Activated CD4-positive, alpha-beta T cell treated with anti-CD3 and anti-CD28 coated beads, Interleukin-2, amount 10 ng/mL, durations not matched to agents 24 days and 14 days (primary cell): ENCODE results near the gene PRIM2. TPM values are rescaled to one million over a fixed set of nuclear protein-coding genes. Genes with fewer than 3 reads are reported as not detected.
"Not testable (repeated sequence)": the region's sequence is repeated elsewhere in the genome, so short reads cannot be mapped to it uniquely, and the experiment has no call there.

ENCODE experiments used
- DNase-seq: peaks from one replicate; pipeline ENCODE4 v3.0.0; 2022
- H3K27ac Mint-ChIP-seq: one replicate; pipeline ENCODE4 v1.8.0; 2022; ENCODE audit warnings: mild to moderate bottlenecking, mixed read lengths
- H3K27me3 Mint-ChIP-seq: one replicate; pipeline ENCODE4 v1.8.0; 2022; ENCODE audit warnings: mixed read lengths
- H3K36me3 Mint-ChIP-seq: one replicate; pipeline ENCODE4 v1.8.0; 2022; ENCODE audit warnings: low read depth, mild to moderate bottlenecking, mixed read lengths
- H3K4me1 Mint-ChIP-seq: one replicate; pipeline ENCODE4 v1.8.0; 2021; ENCODE audit warnings: mixed read lengths
- H3K4me3 Mint-ChIP-seq: one replicate; pipeline ENCODE4 v1.8.0; 2022; ENCODE audit warnings: mild to moderate bottlenecking, moderate library complexity, mixed read lengths
- H3K9me3 Mint-ChIP-seq: one replicate; pipeline ENCODE4 v1.8.0; 2021; ENCODE audit warnings: mixed read lengths
- intact Hi-C: fragments of 100-400 bp; cut with micrococcal nuclease; formaldehyde crosslinking; loops from one replicate; pipeline ENCODE4 v1.15.1; 2023
- total RNA-seq: library from RNA; stranded (reverse); gene quantifications from 2 replicates; pipeline ENCODE4 v1.2.3, GENCODE V29; 2022

Gene PRIM2
- total RNA-seq, 1 donor from 2014 or later, result 41.3 TPM

DNA sequence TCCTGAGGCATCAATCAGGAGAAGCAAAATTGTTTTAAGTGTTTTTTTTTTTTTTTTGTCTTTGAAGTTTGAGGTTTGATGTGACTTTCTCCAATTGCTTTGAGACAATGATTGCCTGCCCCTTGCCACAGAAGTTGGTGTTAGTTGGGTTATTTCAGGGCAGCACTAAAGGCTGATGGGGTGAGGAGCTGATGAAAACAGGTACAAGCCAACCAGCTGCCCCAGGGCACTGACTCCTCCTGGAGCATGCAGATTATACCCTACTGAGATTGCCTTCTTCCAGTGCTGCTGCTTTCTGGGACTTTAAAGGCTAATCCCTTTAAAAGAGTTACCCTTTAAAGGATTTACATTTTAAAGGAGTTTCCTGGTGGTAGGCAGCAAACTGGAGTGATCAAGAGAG lies 172.5 kb downstream of the PRIM2 start:
- H3K9me3 Mint-ChIP-seq, H3K36me3 Mint-ChIP-seq, H3K27ac Mint-ChIP-seq, H3K4me3 Mint-ChIP-seq, H3K4me1 Mint-ChIP-seq, DNase-seq, H3K27me3 Mint-ChIP-seq, intact Hi-C loops: not testable (repeated sequence)

DNA sequence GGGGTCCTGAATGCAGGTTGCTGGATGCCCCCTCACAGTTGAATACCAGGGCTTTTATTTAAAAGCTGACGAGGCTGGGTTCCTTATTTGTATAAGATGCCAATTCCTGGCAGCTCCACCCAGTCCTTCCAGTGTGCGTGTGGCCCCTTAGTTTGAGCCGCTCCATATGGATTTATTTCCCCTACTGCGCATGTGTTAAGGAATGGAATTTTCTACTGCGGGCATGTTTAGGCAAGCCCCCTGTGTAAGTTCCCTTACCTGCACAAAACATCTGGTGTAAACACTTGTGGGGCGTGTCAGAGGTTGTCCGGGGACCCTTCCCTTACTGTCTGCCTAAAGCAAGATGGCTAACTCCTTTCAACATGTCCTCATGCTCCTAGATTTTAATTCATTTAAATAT lies 174.4 kb downstream of the PRIM2 start:
- H3K27ac Mint-ChIP-seq, H3K9me3 Mint-ChIP-seq, DNase-seq, H3K4me3 Mint-ChIP-seq, H3K36me3 Mint-ChIP-seq, H3K4me1 Mint-ChIP-seq, intact Hi-C loops, H3K27me3 Mint-ChIP-seq: not testable (repeated sequence)

DNA sequence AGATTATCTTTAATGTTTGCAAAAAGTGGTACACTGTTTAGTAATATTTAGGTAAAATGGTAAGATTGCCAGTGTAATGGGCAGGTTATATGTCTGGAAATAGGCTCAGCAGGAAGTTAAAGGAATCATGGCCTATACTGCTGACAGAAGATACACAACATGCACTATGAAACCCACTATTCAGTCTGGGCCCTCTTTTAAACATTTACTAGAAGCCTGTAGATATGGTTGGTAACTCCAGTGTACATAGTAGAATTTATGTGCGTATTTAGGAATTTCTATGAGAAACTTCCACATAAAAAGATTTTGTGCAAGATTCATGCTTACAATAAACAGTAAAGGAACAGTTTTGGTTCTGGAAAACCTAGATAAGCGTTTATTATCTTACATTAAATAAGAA lies 178.8 kb downstream of the PRIM2 start:
- DNase-seq, H3K9me3 Mint-ChIP-seq, intact Hi-C loops, H3K36me3 Mint-ChIP-seq, H3K4me1 Mint-ChIP-seq, H3K4me3 Mint-ChIP-seq, H3K27me3 Mint-ChIP-seq, H3K27ac Mint-ChIP-seq: not testable (repeated sequence)

DNA sequence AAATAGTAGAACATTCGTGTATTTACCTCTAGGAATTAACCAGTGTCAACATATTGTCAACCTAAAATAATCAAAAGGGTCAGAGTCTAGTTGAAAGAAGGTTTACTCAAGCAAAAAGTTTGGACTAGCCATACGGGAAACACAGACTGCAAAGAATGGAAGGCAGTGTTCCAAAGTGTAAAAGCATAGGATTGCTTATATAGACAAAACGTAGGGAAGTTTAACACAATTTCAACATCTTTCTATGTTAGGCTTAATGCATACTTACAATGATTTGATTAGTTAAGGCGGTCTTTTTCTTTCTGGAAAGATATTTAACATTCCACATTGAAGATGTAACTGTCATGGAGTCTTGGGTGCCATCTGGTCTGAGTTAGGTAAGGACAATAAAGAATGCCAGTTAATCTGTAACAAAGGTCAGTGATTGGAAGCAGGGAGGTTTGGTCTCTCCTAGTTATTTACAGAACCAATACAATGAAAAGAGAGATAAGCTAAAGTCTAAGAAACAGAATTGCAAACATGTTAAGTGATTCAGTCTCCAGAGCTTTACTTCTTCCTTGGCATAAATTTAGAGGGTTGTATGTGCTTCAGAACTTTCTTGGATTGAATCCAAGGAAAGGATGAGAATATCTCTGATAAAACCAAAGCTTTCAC lies 183.1 kb downstream of the PRIM2 start:
- H3K27ac Mint-ChIP-seq, H3K4me3 Mint-ChIP-seq, H3K27me3 Mint-ChIP-seq, H3K9me3 Mint-ChIP-seq, H3K36me3 Mint-ChIP-seq, intact Hi-C loops, H3K4me1 Mint-ChIP-seq, DNase-seq: not testable (repeated sequence)

DNA sequence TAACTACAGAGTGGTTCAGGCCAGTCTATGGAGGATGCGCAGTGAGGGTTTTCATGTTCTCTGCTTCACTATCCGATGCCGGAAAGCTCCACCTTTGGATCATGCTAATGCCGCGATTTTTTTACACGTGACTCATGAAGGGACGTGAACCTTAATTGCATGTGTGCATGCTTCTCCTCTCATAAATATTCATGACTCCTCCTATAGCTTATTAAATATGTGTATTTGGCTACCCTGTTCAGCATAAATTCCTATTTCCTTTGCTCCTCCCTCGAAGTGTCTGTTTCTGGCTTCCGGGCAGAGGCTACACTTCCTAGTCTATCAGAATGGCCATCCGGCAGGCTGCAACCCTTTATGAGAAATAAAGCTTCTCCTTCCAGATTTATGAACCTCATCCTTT lies 185.0 kb downstream of the PRIM2 start:
- intact Hi-C loops, H3K27ac Mint-ChIP-seq, DNase-seq, H3K9me3 Mint-ChIP-seq, H3K36me3 Mint-ChIP-seq, H3K4me1 Mint-ChIP-seq, H3K27me3 Mint-ChIP-seq, H3K4me3 Mint-ChIP-seq: not testable (repeated sequence)

DNA sequence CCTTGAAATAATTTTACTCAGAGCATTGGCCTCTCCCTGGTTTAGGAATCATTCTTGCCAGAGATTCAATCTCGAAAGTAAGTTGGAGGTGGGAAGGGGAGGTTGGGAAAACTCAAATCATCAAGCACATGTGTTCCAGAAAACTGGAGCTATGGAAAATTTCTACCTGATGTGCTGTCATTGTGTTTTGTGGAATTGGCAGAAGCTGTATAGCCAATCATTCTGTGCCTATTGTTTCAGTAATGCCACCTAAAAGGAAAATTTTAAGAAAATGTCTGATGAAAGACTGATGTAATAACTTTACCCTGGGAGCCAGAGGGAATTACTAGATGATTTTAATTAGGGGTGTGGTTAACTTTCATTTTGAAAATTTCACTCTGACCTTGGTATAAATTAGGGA lies 187.8 kb downstream of the PRIM2 start:
- H3K4me1 Mint-ChIP-seq, H3K4me3 Mint-ChIP-seq: not testable (repeated sequence)

DNA sequence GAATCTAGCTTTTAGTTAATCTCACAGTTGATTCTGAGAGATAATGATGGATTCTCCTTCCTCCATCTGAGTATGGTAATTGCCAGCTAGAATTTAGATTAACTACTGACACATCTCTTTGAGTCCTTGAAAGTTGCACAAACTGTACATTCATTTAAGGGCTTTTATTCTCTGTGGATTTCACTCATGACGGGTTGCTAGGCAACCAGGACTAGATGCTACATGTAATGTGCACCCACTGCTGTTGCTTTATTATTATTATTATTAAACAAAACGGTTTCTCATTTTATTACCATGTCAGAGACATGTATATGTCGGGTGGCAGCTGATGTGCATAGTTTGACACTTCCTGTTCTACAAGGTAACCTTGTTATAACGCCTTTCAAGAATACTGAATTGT lies 193.0 kb downstream of the PRIM2 start:
- H3K4me1 Mint-ChIP-seq, intact Hi-C loops, H3K36me3 Mint-ChIP-seq, DNase-seq, H3K4me3 Mint-ChIP-seq, H3K27ac Mint-ChIP-seq, H3K27me3 Mint-ChIP-seq, H3K9me3 Mint-ChIP-seq: not testable (repeated sequence)

More for the DNA sequence above, 187.8 kb downstream of the PRIM2 start:
- H3K9me3 Mint-ChIP-seq, H3K27me3 Mint-ChIP-seq, H3K27ac Mint-ChIP-seq, DNase-seq, H3K36me3 Mint-ChIP-seq, intact Hi-C loops: not testable (repeated sequence)

DNA sequence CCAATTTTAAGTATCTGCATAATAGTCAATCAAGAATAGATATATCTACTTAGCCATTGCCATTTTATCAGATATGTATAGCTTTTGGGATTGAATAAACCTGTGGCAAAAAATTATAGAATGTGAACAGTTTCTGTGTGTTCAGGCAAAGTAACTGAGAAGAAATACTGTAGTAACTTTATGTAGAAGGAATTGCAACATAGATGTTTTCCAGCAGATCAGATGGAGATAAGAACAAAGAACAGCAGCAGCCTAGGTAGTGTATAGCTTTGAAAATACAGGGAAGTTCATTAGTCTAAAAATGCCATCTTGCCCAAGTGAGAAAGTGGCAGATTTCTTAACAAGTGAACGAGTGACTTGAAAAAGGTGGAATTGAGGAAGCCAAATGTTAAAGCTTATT lies 197.7 kb downstream of the PRIM2 start:
- DNase-seq, H3K36me3 Mint-ChIP-seq, H3K9me3 Mint-ChIP-seq, H3K27ac Mint-ChIP-seq, H3K4me3 Mint-ChIP-seq, H3K4me1 Mint-ChIP-seq, H3K27me3 Mint-ChIP-seq, intact Hi-C loops: not testable (repeated sequence)

DNA sequence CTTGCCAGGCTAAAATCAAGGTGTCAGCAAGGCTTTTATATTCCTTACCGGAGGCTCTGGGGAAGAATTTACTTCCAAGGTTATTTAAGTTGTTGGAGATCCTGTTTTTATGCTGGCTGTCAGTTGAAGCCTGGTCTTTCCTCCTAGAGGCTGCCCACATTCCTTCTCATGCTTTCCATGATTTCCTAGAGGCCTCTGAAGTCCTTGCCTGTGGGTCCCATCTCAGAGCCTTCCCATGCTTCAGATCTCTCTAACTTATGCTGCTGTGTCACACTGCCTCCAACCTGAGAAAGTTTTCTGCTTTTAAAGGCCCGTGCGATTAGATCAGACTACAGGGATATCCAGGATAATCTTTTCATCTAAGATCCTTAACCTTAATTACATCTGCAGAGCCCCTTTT lies 198.4 kb downstream of the PRIM2 start:
- H3K27ac Mint-ChIP-seq, DNase-seq, H3K4me3 Mint-ChIP-seq, H3K9me3 Mint-ChIP-seq, H3K4me1 Mint-ChIP-seq, H3K36me3 Mint-ChIP-seq, intact Hi-C loops, H3K27me3 Mint-ChIP-seq: not testable (repeated sequence)

DNA sequence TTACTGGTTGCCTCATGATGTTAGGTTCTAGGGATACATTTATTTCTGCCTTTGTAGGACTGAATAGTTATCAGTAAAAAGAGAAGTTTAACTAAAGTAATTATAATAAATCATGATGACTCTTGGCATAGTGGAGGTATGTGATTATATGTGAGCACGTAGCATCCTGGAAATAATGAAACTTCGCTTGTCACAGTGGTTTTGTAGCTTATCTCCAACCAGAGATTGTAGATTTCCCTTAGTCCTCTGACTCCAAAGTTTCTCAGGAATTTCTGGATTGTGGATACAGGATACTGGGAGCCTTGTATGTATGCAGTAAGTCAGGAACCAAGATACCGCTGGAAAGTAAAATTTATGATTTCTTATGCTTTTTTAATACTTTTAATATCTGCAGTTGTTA lies 199.3 kb downstream of the PRIM2 start:
- H3K9me3 Mint-ChIP-seq, H3K4me3 Mint-ChIP-seq, H3K27ac Mint-ChIP-seq, DNase-seq, H3K4me1 Mint-ChIP-seq, intact Hi-C loops, H3K36me3 Mint-ChIP-seq, H3K27me3 Mint-ChIP-seq: not testable (repeated sequence)

DNA sequence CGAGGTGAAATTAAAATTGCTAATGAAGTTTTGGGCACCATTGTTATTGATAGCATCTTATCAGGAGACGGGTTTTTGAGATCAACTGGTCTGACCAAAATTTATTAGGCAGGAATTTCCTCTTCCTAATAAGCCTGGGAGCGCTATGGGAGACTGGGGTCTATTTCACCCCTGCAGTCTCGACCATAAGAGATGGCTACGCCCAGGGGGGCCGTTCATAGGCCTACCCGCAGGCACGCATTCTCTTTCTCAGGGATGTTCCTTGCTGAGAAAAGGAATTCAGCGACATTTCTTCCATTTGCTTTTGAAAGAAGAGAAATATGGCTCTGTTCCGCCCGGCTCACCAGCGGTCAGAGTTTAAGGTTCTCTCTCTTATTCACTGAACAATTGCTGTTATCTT lies 201.8 kb downstream of the PRIM2 start:
- intact Hi-C loops, H3K4me1 Mint-ChIP-seq, H3K36me3 Mint-ChIP-seq, H3K4me3 Mint-ChIP-seq, H3K27ac Mint-ChIP-seq, H3K27me3 Mint-ChIP-seq, H3K9me3 Mint-ChIP-seq, DNase-seq: not testable (repeated sequence)

DNA sequence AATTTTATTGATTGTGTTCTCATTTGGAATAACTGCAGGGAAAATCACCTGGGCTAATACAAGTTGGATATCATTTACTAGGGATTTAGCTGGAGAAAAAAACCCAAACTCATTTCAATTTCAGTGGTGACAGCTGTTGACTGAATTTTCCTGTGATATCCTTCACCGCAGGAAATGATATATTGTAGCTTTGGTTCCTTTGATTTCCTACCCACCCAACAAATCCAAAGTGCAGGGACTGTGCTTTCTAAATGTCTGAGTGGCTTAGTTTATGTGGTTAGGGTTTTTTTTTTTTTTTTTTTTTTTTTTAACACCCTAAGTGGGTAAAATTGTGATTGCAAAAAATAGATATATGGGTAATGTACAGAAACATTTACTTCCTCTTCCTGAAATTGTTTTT lies 203.7 kb downstream of the PRIM2 start:
- intact Hi-C loops, H3K4me1 Mint-ChIP-seq: not testable (repeated sequence)

DNA sequence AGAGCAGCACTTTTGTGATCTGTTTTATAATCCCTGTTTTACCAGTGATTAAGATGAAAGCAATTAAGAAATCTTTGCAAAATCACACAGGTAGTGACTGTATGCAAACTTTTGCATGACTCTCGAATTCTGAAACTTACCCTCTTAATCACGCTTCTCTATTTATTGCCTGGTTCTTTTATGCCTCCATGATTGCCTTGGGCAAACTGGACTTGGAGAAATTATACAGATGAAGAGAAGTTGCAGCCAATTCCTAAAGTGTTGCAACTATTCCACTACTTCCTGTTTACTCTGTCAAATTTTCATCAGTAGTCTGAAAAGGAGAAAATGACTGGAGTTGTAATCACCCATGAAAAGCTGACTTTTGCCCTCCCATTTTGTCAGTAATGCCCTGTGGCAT lies 205.8 kb downstream of the PRIM2 start:
- H3K36me3 Mint-ChIP-seq, H3K9me3 Mint-ChIP-seq, H3K27ac Mint-ChIP-seq, H3K27me3 Mint-ChIP-seq, H3K4me1 Mint-ChIP-seq, H3K4me3 Mint-ChIP-seq, DNase-seq, intact Hi-C loops: not testable (repeated sequence)

More for the DNA sequence above, 203.7 kb downstream of the PRIM2 start:
- H3K36me3 Mint-ChIP-seq, H3K27me3 Mint-ChIP-seq, H3K9me3 Mint-ChIP-seq, H3K27ac Mint-ChIP-seq, DNase-seq, H3K4me3 Mint-ChIP-seq: not testable (repeated sequence)

DNA sequence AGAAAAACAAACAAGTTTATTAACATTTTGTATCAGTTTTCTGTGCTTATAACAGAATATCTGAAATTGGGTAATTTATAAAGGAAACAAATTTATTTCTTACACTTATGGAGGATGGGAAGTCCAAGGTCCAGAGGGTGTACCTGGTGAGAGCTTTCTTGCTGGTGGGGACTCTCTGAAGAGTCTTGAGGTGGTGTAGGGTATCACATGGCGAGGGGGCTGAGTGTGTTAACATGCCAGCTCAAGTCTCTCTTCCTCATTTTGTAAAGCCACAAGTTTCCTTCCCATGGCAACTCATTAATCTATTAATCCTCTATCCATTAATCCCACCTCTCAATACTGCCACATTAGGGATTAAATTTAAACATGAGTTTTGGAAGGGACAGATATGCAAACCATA lies 212.3 kb downstream of the PRIM2 start:
- H3K27ac Mint-ChIP-seq, H3K4me3 Mint-ChIP-seq, H3K9me3 Mint-ChIP-seq, H3K36me3 Mint-ChIP-seq, H3K27me3 Mint-ChIP-seq, DNase-seq, H3K4me1 Mint-ChIP-seq, intact Hi-C loops: not testable (repeated sequence)

DNA sequence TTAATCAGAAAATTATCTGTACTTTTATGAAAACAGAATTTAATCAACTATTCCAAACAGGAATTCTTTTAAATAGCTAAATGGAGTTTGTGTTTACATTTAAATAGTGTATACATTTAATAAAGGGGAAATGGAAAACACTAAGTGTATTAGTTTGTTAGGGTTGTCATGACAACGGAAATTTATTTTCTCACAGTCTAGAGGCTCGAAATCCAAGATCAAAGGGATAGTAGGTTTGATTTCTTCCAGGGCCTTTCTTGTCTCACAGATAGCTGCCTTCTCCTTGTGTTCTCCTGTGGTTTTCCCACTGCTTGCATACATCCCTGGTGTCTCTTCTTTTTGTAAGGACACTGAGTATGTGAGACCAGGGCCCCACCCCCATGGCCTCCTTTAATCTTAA lies 215.2 kb downstream of the PRIM2 start:
- H3K27me3 Mint-ChIP-seq, H3K4me1 Mint-ChIP-seq, H3K4me3 Mint-ChIP-seq, intact Hi-C loops, H3K27ac Mint-ChIP-seq, H3K9me3 Mint-ChIP-seq, DNase-seq, H3K36me3 Mint-ChIP-seq: not testable (repeated sequence)
